ENCODE results near the gene AJAP1.

Gene AJAP1

DNA sequence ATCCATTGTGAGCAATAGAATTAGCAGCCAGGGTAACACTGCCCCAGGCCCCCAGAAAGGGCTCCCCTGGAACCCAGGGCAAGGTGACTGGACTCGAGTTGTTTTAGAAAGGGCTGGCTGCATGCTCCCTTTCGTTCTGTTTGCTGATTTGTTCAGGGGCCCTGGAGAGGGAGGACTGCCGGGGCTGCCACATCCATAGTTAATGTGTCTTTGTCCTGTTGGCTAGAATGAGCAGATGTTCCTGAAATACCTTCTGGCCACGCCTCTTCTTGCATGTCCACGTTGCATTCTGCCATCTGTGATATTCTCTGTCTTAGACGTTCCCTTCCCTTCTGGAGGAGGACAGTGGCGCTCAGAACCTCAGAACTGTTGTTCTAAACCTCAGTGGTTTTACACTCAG is 118.8 kb downstream of the AJAP1 start:
- H3K36me3 ChIP-seq (ENCODE audit: insufficient read depth, low read length) = no peaks in the 10 kb centered on the region
- H3K27me3 ChIP-seq (ENCODE audit: insufficient read depth, low read length) = no peaks in the 10 kb centered on the region
- no peaks in the 10 kb centered on the region for H3K9me3 ChIP-seq (ENCODE audit: low read length)
- H3K4me1 ChIP-seq (ENCODE audit: insufficient read depth, low read length) = no peaks in the 10 kb centered on the region
- no peak overlapping the region for H2AFZ ChIP-seq (ENCODE audit: low read depth, low read length)
- no peak overlapping the region for H3K4me3 ChIP-seq (ENCODE audit: low read length)

DNA sequence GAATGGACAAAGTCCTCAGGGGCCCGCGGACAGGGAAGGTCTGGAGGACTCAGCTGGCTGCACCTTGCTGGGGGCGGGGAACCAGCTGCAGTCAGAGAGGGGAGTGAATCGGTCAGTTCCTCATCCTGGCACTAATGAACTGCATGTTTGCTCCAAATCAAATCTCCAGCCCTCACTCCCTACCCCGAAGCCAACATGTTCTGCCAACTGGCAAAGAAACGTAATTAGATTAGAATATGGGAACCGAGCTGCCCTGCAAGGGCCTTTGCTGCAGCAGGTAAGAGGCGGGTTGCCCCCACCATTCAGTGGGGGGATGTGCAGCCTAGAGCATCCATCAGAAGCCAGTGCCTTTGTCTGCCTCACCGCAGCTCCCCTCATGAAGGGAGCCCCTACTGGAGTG is 121.1 kb downstream of the AJAP1 start:
- Histone ChIP-seq H3K9me3 (ENCODE audit: low read length) (no peaks in the 10 kb centered on the region), H3K4me3 (ENCODE audit: low read length) (no peak overlapping the region), H2AFZ (ENCODE audit: low read depth, low read length) (no peak overlapping the region), H3K36me3 (ENCODE audit: insufficient read depth, low read length) (no peaks in the 10 kb centered on the region), H3K4me1 (ENCODE audit: insufficient read depth, low read length) (no peaks in the 10 kb centered on the region), H3K27me3 (ENCODE audit: insufficient read depth, low read length) (peaks cover 3% of the 10 kb centered on the region)

- Histone ChIP-seq H3K27me3 (ENCODE audit: insufficient read depth, low read length) (peaks cover 3% of the 10 kb centered on the region), H3K36me3 (ENCODE audit: insufficient read depth, low read length) (no peaks in the 10 kb centered on the region), H3K4me3 (ENCODE audit: low read length) (no peak overlapping the region), H2AFZ (ENCODE audit: low read depth, low read length) (no peak overlapping the region), H3K9me3 (ENCODE audit: low read length) (no peaks in the 10 kb centered on the region), H3K4me1 (ENCODE audit: insufficient read depth, low read length) (no peaks in the 10 kb centered on the region)
Measured at GRCh38 chr1:4778056-4778455, 123.6 kb downstream of the AJAP1 start.

DNA sequence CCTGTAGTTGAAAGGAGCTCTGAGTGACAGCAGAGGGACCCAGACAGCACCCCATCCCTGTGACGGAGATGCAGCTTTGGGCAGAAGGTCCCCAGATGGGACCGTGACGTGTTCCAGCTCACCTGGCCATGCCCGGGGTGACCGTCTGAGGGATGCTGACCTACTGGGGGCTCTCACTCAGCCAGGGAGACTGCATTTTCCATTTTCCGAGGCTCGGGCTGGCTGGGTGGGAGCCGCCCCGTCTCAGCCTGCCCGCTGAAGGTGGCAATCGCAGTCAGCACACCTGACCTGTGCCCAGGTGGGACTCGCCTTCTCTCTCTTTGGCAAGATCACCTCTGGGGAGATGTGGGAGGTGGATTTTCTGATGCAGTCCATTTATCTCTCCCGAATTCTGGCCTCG is 127.2 kb downstream of the AJAP1 start:
- H3K9me3 ChIP-seq (ENCODE audit: low read length) = no peaks in the 10 kb centered on the region
- H3K4me1 ChIP-seq (ENCODE audit: insufficient read depth, low read length) = no peaks in the 10 kb centered on the region
- H2AFZ ChIP-seq (ENCODE audit: low read depth, low read length) = no peak overlapping the region
- H3K4me3 ChIP-seq (ENCODE audit: low read length) = no peak overlapping the region
- no peaks in the 10 kb centered on the region for H3K36me3 ChIP-seq (ENCODE audit: insufficient read depth, low read length)
- peaks cover 3% of the 10 kb centered on the region for H3K27me3 ChIP-seq (ENCODE audit: insufficient read depth, low read length)

DNA sequence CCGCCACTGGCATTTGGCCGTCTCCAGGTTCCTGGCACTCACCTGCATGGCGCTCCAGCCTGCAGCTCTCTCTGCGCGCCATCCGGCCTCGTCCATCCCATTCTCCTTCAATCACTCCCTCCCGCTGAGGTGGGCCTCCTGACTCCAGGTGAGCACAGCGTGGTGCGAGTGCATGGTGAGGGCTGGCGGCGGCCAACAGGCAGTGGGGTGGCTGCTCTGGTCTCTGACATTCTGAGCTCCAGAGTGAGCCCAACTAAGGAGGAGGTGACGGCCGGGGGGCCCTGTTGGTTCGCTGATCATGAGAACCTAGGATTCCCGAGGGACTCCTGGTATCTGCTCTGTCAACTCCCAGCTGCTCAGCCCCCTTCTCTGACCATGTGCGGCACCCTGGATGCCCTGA is 130.4 kb downstream of the AJAP1 start:
- Histone ChIP-seq H3K9me3 (ENCODE audit: low read length) (no peaks in the 10 kb centered on the region), H3K4me1 (ENCODE audit: insufficient read depth, low read length) (no peaks in the 10 kb centered on the region), H3K4me3 (ENCODE audit: low read length) (no peak overlapping the region), H3K27me3 (ENCODE audit: insufficient read depth, low read length) (peaks cover 3% of the 10 kb centered on the region), H3K36me3 (ENCODE audit: insufficient read depth, low read length) (no peaks in the 10 kb centered on the region), H2AFZ (ENCODE audit: low read depth, low read length) (no peak overlapping the region)

DNA sequence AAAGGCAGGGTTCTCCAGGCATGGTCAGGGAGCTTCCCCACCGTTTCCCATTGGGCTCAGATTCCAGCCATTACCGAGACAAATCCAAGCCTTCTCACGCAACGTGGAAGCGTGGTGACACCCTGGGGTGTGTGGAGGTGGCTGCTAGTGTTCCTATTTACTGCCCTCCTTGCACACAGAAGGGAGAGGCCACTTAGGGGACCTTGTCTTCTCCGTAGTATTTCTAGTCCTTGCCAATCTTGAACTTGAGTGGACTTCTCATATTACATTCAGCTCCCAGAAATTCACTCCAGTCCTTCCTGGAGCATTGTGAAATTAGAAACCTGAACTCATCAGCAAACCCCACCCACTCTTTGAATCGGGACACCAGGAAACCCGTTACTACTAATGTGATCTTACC is 131.6 kb downstream of the AJAP1 start:
- H2AFZ ChIP-seq (ENCODE audit: low read depth, low read length) = no peak overlapping the region
- H3K9me3 ChIP-seq (ENCODE audit: low read length) = no peaks in the 10 kb centered on the region
- H3K36me3 ChIP-seq (ENCODE audit: insufficient read depth, low read length) = no peaks in the 10 kb centered on the region
- H3K27me3 ChIP-seq (ENCODE audit: insufficient read depth, low read length) = peaks cover 3% of the 10 kb centered on the region
- no peaks in the 10 kb centered on the region for H3K4me1 ChIP-seq (ENCODE audit: insufficient read depth, low read length)
- no peak overlapping the region for H3K4me3 ChIP-seq (ENCODE audit: low read length)

DNA sequence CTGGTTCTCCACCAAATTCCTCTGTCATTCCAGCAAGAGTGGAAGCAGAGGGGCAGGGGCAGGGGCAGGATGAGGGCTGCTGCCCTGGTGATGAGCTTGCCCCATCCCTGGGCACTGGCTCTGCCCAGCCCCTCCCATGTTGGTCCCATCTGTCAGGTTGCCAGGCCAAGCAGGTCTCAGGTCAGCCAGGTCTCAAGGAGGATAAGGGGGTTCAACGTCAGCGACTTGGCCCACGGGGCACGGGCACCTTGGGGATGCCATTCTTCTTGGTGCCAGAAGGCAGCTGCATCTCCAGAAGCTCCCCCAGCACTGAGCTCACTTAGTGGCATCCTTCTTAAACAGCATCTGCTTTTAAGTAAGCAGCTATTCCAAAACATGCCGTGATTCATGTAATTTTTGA is 133.1 kb downstream of the AJAP1 start:
- Histone ChIP-seq H3K4me3 (ENCODE audit: low read length) (no peak overlapping the region), H3K27me3 (ENCODE audit: insufficient read depth, low read length) (peaks cover 3% of the 10 kb centered on the region), H3K9me3 (ENCODE audit: low read length) (no peaks in the 10 kb centered on the region), H2AFZ (ENCODE audit: low read depth, low read length) (no peak overlapping the region), H3K36me3 (ENCODE audit: insufficient read depth, low read length) (no peaks in the 10 kb centered on the region), H3K4me1 (ENCODE audit: insufficient read depth, low read length) (no peaks in the 10 kb centered on the region)

DNA sequence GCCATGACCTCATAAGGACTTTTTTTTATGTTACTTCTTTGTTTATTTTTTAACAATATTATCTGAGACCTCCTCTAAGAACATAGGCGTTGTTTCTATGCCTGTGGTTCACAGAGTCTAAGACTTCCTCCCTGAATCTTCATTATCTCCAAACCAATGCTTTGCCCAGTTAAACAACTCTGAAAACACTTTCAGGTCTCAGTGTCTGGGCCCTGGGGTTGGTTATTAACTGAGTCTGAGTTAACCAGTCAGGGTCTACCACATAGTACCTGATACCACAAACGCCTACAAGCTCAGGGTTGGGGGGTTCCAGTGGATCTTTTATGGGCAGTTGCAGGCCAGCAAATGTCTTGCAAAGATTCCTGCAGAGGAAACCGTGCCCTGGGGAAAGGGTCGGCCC is 138.2 kb downstream of the AJAP1 start:
- Histone ChIP-seq H2AFZ (ENCODE audit: low read depth, low read length) (no peak overlapping the region), H3K9me3 (ENCODE audit: low read length) (no peaks in the 10 kb centered on the region), H3K36me3 (ENCODE audit: insufficient read depth, low read length) (no peaks in the 10 kb centered on the region), H3K27me3 (ENCODE audit: insufficient read depth, low read length) (peaks cover 3% of the 10 kb centered on the region), H3K4me3 (ENCODE audit: low read length) (no peak overlapping the region), H3K4me1 (ENCODE audit: insufficient read depth, low read length) (no peaks in the 10 kb centered on the region)

DNA sequence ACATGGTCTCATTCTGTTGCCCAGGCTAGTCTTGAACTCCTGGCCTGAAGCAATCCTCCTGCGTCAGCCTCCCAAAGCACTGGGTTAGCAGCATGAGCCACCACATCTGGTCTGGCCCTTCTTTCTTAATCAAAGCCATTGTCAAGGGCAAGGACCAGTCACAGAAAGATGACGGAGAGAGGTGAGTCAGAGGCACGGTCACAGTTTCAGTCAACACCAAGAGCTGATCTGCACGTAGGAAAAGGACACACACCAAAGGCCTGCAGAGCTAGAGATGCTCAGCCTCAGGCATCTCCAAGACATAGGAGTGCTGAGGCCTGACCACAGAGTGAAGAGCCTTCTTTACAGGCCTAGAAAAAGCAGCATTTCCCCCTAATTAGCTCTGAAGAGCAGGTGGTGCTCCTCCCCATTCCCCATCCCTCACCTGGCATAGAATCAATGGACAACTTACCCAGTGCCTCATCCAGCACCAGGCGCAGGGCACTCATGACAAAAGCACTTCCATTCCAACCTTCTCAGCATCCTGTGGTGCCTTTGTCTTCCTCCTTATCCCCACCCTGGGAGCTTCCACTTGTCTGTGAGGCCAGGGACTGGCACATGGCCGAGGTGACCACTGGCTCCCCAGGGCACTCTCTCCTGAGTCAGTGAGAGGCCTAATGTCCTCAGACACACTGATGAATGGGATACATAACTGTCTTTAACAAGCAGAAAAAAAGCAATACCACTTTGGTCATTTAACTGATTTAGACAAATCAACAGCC is 139.8 kb downstream of the AJAP1 start:
- Histone ChIP-seq H3K27me3 (ENCODE audit: insufficient read depth, low read length) (no peaks in the 10 kb centered on the region), H3K4me1 (ENCODE audit: insufficient read depth, low read length) (no peaks in the 10 kb centered on the region), H3K4me3 (ENCODE audit: low read length) (no peak overlapping the region), H2AFZ (ENCODE audit: low read depth, low read length) (no peak overlapping the region), H3K9me3 (ENCODE audit: low read length) (no peaks in the 10 kb centered on the region), H3K36me3 (ENCODE audit: insufficient read depth, low read length) (no peaks in the 10 kb centered on the region)

- H3K4me1 ChIP-seq (ENCODE audit: insufficient read depth, low read length) = no peaks in the 10 kb centered on the region
- no peak overlapping the region for H2AFZ ChIP-seq (ENCODE audit: low read depth, low read length)
- no peaks in the 10 kb centered on the region for H3K27me3 ChIP-seq (ENCODE audit: insufficient read depth, low read length)
- H3K9me3 ChIP-seq (ENCODE audit: low read length) = no peaks in the 10 kb centered on the region
- no peak overlapping the region for H3K4me3 ChIP-seq (ENCODE audit: low read length)
- H3K36me3 ChIP-seq (ENCODE audit: insufficient read depth, low read length) = no peaks in the 10 kb centered on the region
Measured at GRCh38 chr1:4796161-4797015, 142.0 kb downstream of the AJAP1 start.

DNA sequence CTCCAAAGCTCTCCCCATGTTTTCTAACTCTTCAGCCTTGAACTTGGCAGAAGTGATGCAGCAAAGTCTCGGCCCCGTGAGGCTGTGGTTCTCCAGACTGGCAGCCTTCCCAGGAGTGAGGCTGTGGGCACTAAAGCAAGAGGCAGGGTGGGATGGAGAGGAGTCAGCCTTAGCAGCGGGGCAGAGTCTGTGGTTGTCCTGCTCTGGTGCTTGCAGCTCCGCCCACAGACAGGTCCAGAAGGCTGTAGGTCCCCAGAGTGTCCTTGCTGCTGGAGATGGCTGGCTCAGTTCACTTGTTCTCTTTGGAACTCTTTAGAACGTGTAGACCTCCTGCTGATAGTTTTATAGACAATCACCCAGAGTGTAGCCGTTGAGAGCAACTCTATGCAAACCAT is 142.6 kb downstream of the AJAP1 start:
- Histone ChIP-seq H3K4me1 (ENCODE audit: insufficient read depth, low read length) (no peaks in the 10 kb centered on the region), H2AFZ (ENCODE audit: low read depth, low read length) (no peak overlapping the region), H3K4me3 (ENCODE audit: low read length) (no peak overlapping the region), H3K36me3 (ENCODE audit: insufficient read depth, low read length) (no peaks in the 10 kb centered on the region), H3K27me3 (ENCODE audit: insufficient read depth, low read length) (no peaks in the 10 kb centered on the region), H3K9me3 (ENCODE audit: low read length) (no peaks in the 10 kb centered on the region)

DNA sequence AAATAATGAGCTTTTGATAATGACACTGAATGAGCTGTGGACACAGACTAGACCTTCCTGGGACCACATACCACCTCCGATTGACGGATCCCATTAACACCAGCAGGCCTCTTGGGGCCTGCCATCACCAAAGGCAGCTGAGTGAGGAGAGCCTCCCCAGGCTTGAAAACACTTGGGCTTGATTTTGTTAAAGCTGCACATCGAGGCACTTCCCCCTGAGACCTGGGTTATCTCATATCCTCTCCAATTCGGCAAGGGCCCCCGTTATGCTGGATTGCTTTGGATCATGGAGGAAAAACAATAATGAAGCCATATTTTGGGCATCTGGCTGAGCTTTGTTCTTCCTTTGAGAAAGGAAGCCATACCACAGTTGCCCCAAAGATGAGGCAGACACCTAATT is 143.0 kb downstream of the AJAP1 start:
- Histone ChIP-seq H3K4me3 (ENCODE audit: low read length) (no peak overlapping the region), H2AFZ (ENCODE audit: low read depth, low read length) (no peak overlapping the region), H3K9me3 (ENCODE audit: low read length) (no peaks in the 10 kb centered on the region), H3K27me3 (ENCODE audit: insufficient read depth, low read length) (no peaks in the 10 kb centered on the region), H3K4me1 (ENCODE audit: insufficient read depth, low read length) (no peaks in the 10 kb centered on the region), H3K36me3 (ENCODE audit: insufficient read depth, low read length) (no peaks in the 10 kb centered on the region)

- Histone ChIP-seq H3K9me3 (ENCODE audit: low read length) (no peaks in the 10 kb centered on the region), H3K36me3 (ENCODE audit: insufficient read depth, low read length) (no peaks in the 10 kb centered on the region), H3K27me3 (ENCODE audit: insufficient read depth, low read length) (no peaks in the 10 kb centered on the region), H3K4me3 (ENCODE audit: low read length) (no peak overlapping the region), H2AFZ (ENCODE audit: low read depth, low read length) (no peak overlapping the region), H3K4me1 (ENCODE audit: insufficient read depth, low read length) (no peaks in the 10 kb centered on the region)
Measured at GRCh38 chr1:4801192-4801924, 146.9 kb downstream of the AJAP1 start.

Measured in neuron (in vitro differentiated cells).